ENCODE results near the gene GRAP2.

DNA sequence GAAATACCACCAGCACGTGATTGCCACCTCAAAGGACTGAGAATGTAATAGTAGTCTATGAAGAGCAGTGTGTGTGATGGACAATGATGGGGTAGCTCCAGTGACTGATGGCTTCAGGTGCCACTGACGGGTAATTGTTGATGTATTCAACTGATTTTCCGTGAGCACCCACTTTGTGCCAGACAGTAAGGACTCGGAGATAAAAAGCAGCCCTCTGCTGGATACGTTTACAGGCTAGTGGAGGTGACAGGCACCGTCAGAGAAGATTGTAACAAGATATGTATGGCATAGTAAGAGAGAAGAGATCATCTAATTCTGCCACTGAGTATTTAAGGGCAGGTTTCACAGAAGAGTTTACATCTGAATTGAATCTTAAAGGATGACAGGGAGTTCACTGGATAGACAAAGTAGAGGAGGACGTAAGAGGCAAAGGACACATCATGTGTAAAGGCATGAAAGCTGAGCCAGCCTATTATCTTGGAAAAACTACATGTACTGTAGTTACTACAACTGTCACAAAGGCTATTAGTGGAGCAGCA, 6.3 kb upstream of the GRAP2 start:
- TF ChIP-seq, protein P1, sequence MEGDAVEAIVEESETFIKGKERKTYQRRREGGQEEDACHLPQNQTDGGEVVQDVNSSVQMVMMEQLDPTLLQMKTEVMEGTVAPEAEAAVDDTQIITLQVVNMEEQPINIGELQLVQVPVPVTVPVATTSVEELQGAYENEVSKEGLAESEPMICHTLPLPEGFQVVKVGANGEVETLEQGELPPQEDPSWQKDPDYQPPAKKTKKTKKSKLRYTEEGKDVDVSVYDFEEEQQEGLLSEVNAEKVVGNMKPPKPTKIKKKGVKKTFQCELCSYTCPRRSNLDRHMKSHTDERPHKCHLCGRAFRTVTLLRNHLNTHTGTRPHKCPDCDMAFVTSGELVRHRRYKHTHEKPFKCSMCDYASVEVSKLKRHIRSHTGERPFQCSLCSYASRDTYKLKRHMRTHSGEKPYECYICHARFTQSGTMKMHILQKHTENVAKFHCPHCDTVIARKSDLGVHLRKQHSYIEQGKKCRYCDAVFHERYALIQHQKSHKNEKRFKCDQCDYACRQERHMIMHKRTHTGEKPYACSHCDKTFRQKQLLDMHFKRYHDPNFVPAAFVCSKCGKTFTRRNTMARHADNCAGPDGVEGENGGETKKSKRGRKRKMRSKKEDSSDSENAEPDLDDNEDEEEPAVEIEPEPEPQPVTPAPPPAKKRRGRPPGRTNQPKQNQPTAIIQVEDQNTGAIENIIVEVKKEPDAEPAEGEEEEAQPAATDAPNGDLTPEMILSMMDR (IDR thresholded peaks at IDR 0.05): no peak
- no peak for TF ChIP-seq EZH2 (IDR thresholded peaks at IDR 0.05; ENCODE audit: borderline replicate concordance, insufficient read depth, low read depth, low read length, poor library complexity, severe bottlenecking)
